Fibroblast of skin of left biceps (primary cell): ENCODE data around the gene ZNF304.

ENCODE experiments used
- DNase-seq, 2 experiments: peaks; one replicate each; pipeline ENCODE4 v3.0.0-alpha.2; 2013; ENCODE audit warnings: low read depth in 2 of 2

Gene ZNF304

GRCh38 chr19:57350877-57351805, at the start of gene ZNF304:
Gene ZNF304 (plus strand): TSS chr19:57351271. CDS start chr19:57351665, 394 bp downstream.
- DNase-seq: peak; percentile 91 to 92

- peak; percentile 33 to 39 for DNase-seq
These were observed 49.0 kb upstream of the ZNF304 start for GRCh38 chr19:57302020-57302465.

- no peak for DNase-seq
These were observed 48.2 kb upstream of the ZNF304 start for GRCh38 chr19:57302727-57303401.

- no peak for DNase-seq
These were observed 46.0 kb upstream of the ZNF304 start for GRCh38 chr19:57305056-57305455.

GRCh38 chr19:57308514-57308913, 42.6 kb upstream of the ZNF304 start:
- DNase-seq: no peak

GRCh38 chr19:57310792-57311191, 40.3 kb upstream of the ZNF304 start:
- DNase-seq: no peak

GRCh38 chr19:57314146-57314545, 36.9 kb upstream of the ZNF304 start:
- no peak for DNase-seq

GRCh38 chr19:57317503-57317902, 33.6 kb upstream of the ZNF304 start:
- DNase-seq: no peak

GRCh38 chr19:57319869-57320179, 31.2 kb upstream of the ZNF304 start:
- no peak for DNase-seq

- DNase-seq: peak; percentile 84 to 89
These were observed 30.6 kb upstream of the ZNF304 start, which contains the start of gene ZNF543 for GRCh38 chr19:57320180-57321084. Gene ZNF543 (plus strand): TSS chr19:57320472. CDS start chr19:57320854, 382 bp downstream.

- DNase-seq: no peak
These were observed 30.0 kb upstream of the ZNF304 start for GRCh38 chr19:57321116-57321515.

GRCh38 chr19:57321751-57322150, 29.3 kb upstream of the ZNF304 start:
- DNase-seq: no peak

GRCh38 chr19:57324992-57325391, 26.1 kb upstream of the ZNF304 start:
- DNase-seq: no peak

- no peak for DNase-seq
These were observed 23.1 kb upstream of the ZNF304 start for GRCh38 chr19:57327993-57328392.

- DNase-seq: no peak
These were observed 16.9 kb upstream of the ZNF304 start for GRCh38 chr19:57334191-57334590.

- DNase-seq: no peak
These were observed 12.2 kb upstream of the ZNF304 start for GRCh38 chr19:57338877-57339276.

GRCh38 chr19:57342582-57342981, 8.5 kb upstream of the ZNF304 start:
- DNase-seq: no peak

GRCh38 chr19:57348136-57348535, 2.9 kb upstream of the ZNF304 start:
- no peak for DNase-seq

GRCh38 chr19:57351867-57352266, 796 bp downstream of the ZNF304 start:
- DNase-seq: no peak

GRCh38 chr19:57355916-57356315, 4.8 kb downstream of the ZNF304 start:
- no peak for DNase-seq

GRCh38 chr19:57357406-57357805, 6.3 kb downstream of the ZNF304 start:
- no peak for DNase-seq

- no peak for DNase-seq
These were observed 8.2 kb downstream of the ZNF304 start for GRCh38 chr19:57359300-57359699.
